GM18519 (cell line): Measurements from ENCODE around the gene SUPT6H.

Experiments used
- ATAC-seq: cut with Tn5 transposase; IDR thresholded peaks from one replicate; pipeline ENCODE4 v1.9.1; 2021; ENCODE audit warnings: mild to moderate bottlenecking, moderate library complexity; ENCODE audit not compliant: unreplicated experiment, low FRiP score

SUPT6H gene

DNA sequence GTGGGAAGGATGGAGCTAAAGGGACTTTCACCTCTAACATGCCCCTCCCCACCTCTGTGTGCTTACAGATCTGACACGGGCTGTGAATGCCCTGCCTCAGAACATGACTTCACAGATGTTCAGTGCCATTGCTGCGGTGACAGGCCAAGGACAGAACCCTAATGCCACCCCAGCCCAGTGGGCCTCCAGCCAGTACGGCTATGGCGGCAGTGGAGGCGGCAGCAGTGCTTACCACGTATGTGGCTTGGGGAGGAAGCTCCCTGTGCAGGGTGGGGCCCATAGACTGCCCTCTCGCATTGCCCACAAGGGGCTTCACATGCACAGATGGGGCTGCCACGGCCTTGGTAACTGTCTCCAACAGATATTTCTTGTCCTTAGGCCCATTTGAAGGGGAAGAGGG, 38.3 kb downstream of the SUPT6H start:
- no peak for ATAC-seq

- ATAC-seq, result no peak
Measured at GRCh38 chr17:28700830-28701492, 39.0 kb downstream of the SUPT6H start.

DNA sequence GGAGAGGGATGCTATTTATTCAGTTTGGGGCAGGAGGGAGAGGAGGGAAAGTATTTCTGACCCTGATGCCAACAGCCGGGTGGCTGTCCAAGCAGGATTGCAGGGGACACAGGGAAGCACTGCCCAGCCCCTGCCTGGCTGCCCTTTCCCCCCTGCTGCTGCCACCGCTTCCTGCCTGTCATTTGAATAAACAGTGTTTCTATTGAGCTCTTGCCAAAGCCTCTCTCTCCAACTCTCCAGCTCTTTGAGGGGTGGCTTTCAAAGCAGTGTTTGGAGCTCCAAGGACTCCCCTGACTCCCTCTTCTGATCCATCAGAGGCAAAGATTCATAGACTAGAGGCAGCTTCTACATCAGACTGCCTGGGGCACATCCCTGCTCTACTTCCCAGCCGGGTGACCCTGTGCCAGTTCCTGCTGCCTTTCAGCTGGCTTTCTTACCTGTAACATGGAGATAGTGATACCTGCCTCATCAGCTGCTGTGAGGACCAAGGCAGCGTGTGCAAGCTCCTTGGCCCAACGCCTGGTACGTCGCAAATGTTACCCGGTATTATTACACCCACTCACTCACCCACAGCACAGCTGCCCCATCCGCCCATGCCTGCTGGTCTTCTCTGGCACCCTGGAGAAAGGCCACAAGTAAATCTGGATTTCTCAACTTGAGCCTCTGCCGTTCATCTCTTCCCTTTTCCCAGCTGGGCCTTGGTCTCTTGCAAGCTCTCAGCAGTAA, 40.2 kb downstream of the SUPT6H start:
- no peak for ATAC-seq

DNA sequence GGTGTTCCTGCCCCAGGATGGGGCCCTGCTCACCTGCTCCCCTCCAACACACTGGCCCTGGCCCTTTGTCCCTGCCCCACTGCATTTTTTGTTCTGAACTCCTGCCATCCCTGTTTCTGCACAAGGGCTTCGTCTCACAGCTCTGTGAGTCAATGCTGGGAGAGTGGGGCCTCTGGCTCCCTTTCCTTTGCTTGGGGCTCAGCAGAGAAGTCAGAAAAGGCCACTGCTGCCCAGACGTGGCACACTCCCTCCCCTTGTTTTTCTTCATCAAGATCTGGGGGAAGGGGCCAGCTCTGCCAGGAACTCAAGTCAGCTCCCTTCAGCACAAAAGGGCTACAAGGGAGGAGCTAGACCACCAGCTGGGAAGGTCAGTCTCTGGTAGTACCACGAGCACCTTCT, 40.7 kb downstream of the SUPT6H start:
- ATAC-seq, result no peak

DNA sequence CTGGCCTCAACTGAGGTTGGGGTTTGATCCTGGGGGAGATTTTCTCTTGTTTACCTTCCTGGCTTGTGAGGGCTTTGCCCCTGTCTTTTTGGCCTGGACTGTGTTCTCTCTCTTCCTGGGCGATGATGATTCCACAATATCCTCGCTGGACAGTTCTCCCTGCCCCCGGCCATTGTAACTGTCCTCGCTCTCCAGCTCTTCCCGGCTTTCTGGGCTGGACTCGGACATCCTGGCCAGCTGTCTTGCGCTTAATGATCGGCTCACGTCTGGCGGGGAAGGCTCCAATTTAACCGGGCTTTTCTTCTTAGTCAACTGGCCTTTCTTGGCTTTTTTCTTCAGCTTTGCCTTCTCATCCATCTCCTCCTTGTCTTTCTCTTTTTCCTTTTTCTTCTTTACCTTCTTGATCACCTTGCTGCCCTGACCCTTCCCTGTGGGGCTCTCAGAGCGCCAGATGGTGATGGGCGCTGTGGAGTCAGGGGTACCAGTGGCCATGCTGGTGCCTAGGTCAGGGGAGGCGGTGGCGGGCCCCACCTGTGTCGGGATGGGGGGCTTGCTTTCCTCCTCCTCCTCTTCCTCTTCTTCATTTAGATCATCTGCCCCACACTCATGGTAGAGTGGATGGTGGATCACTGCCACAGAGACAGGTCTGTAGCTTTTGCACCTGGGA, 41.7 kb downstream of the SUPT6H start:
- ATAC-seq, result no peak

DNA sequence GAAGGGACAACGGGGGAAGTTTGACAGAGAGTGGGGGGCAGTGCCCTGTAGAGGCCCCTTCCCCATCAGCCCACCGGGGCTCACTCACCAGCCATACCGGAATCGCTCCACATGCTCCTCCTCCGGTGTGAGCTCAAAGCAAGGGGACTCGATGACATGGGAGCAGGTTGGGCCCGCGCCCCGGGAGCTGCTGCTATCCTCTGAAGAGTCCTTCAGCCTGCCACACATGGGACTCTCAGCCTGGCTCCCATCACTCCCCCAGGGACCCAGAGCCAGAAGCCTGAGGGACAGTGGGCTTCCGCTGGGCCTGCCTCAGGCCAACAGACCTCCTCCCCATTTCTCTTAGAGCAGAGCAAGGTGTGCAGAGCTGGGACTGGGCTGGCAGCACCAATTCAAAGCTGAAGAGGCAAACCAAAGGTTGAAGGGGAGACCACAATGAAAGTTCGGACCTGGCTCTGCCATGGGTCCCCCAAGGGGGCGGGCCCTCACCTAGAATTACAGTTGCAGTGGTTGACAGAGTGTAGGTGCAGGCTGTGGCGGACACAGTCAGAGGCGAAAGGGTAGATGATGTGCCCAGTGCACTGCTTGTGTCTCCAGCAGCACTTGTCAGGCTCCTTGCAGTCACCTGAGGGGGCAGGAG, 42.3 kb downstream of the SUPT6H start:
- no peak for ATAC-seq

GRCh38 chr17:28705074-28705659, 43.2 kb downstream of the SUPT6H start:
- ATAC-seq, result no peak

GRCh38 chr17:28705728-28706334, 43.8 kb downstream of the SUPT6H start:
- no peak for ATAC-seq

GRCh38 chr17:28706471-28707338, 44.7 kb downstream of the SUPT6H start:
- no peak for ATAC-seq

- no peak for ATAC-seq
Measured at GRCh38 chr17:28707339-28707720, 45.3 kb downstream of the SUPT6H start.

DNA sequence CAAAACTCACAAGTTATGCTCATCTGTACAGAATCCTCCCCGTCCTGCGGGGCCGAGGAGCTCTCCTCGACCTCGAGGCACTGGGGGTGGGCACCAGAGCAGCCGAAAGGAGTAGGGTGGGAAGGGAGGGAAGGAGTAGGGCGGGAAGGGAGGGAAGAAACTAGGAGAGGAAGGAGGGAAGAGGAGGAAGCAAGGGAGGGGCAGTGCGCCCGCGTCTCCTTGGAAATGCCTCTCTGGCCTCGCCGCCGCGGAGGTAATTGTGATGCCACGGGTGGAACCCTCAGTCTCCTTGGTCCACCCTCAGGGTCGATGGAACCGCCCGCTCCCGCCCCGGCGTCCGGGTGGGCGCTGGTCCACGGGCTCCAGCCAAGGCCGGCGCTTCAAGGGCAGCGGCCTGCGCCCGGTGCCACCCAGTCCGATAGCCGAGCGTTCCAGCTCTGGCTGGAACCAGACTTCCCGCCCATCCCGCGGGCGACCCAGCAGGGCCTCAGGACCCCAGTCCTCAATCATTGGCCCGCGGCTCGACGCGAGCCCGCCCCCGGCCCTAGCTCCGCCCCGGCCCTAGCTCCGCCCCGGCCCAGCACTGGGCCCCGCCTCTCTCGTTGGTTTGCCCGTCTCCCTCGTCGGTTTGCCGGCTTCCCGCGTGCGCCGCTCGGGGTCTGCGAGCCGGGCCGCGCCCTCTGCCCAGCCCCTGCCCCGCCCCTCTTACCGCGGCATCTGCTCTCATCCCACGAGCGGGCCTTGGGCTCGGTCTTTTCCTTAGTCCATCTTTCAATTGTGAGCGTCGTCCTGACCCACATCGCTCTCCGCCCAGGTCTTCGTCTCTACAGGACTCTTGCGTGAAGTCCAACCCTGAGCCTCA, 49.1 kb downstream of the SUPT6H start:
- ATAC-seq, result peak; percentile 42

GRCh38 chr17:28711723-28712031, 49.7 kb downstream of the SUPT6H start, which contains the start of gene PROCA1:
PROCA1 (minus strand) TSS chr17:28711888; CDS start chr17:28711660, 228 bp downstream.
- ATAC-seq, result no peak

DNA sequence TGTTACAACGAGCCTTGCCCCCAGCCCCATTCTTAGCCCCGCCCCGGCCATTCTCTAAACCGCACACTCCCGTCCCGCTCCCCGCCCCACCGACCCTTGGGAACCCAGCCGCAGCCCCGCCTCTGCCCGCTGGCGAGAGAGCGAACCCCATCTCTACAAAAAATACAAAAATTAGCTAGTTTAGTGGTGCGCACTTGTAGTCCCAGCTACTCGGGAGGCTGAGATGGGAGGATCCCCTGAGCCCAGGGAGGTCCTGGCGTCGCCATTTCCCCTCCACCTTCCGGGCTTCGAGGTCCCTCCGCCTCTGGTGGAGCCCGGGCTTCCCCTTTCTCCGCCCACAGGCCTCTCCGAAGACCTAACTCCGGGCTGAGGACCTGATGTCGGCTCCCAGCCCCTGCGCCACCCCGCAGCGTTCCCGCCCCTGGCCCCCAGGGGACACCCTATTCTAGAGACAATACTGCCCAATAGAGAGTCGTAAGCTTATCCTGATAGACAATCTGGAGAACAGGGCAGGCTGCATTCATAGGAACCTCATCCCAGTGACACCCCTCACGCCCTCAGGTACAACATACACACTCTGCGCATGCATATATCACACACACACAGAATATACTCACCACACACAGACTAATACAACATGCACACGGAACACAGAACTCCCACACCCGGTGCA, 50.2 kb downstream of the SUPT6H start:
- ATAC-seq, result no peak

- no peak for ATAC-seq
Measured at GRCh38 chr17:28712705-28713415, 50.9 kb downstream of the SUPT6H start.

DNA sequence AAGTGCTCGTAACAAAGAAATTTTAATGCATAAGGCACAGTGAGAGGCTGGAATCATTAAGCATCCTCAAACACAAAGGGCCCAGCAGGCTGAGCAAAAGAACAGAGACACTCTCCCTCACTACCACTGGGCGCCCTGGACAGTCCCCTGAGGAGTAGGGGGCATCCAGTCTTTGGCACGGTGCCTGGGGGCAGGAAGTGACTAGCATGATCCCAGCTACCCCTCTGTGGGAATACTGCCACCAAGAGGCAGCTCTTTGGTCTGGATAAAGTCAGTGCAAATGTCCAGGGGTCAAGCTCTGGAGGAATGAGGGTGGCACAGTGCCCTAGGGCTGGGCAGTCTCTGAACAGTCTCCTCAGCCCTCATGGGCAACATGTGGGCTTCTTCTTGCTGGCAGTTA, 52.3 kb downstream of the SUPT6H start:
- no peak for ATAC-seq

DNA sequence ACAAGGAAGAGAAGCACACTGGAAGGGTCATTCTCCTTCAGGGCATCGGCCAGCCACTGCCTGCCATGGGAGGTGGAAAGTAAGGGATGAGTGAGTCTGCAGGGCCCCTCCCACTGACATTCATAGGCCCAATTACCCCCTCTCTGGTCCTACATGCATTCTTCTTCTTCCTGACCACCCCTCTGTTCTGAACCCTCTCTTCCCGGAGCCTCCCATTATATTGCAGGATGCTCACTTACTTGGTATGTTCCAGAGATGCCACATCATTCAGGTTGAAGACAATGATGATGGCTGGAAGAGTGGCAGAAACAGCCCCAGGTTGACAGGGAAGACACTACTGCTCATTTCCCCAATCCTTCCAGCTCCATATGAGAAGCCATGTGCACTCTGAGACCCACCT, 53.2 kb downstream of the SUPT6H start:
- ATAC-seq, result no peak

DNA sequence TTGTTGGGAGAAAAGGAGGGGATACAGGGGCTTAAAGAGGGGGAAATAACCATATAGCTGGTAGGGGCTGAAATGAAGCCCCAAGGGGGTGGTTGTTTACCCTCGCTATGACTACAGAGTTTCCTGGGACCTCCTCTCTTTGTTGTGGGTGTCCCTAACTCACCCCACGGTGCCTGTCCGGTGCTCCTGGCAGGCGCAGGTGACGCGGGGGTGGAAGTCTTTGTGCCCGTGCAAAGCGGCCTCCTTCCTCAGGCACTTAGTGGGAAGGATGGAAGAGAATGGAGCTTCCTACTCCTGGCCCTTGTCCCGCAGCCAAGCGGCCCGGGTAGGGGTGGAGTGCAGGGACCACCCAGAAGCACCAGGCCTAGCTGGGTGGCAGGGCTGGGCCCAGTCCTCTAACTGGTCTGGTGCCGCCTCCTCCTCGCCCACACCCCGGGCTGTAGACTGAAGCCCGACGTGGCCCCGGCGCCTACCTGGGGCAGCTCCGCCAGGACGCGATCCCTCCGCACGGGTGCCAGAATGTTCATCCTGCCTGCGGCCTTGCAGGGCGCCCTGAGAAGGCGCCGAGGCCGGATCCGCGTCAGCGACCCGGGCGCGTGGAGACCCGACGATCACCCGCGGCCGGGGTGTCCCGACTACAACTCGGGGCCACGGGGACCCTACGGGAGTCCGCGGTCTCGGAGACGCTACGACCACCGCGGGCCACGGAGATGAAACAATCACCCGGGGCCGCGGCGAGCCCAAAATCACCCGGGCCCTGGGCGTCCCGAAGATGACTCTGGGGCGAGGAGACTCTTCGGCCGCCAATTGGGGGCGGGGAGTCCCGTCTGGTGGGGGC, 55.0 kb downstream of the SUPT6H start:
- ATAC-seq, result no peak
